OCI-LY1 (cell line): ENCODE results near the gene SACM1L.

Experiments used
- CTCF ChIP-seq: fragments of 200-600 bp; sonication (generic), shearing (Covaris generic); IDR thresholded peaks from 2 replicates; pipeline ENCODE4 v1.5.1; 2017; ENCODE audit warnings: mild to moderate bottlenecking, antibody characterized with exemption, low read length, moderate library complexity, mixed read lengths
- EZH2 ChIP-seq: fragments of 200-600 bp; sonication (generic), shearing (Covaris generic); IDR thresholded peaks from 2 replicates; pipeline ENCODE4 v1.8.0; 2017; ENCODE audit warnings: borderline replicate concordance, mixed run types, mild to moderate bottlenecking, antibody characterized with exemption, low read length, moderate library complexity, mixed read lengths

GRCh38 chr3:45783667-45784066 lies 94.5 kb downstream of the SACM1L start:
- TF ChIP-seq CTCF (no peak), EZH2 (no peak)
